ENCODE results near the gene HELT. TPM values are rescaled to one million over a fixed set of nuclear protein-coding genes. Genes with fewer than 3 reads are reported as not detected.

The HELT gene
- total and polyA plus RNA-seq, 8 donors = 0.64 TPM; not detected in 7

GRCh38 chr4:184977747-184978146 lies 40.5 kb upstream of the HELT start:
- no peak overlapping the region for H3K27ac ChIP-seq
- H3K9me3 ChIP-seq = no peaks in the 10 kb centered on the region
- H3K27me3 ChIP-seq = peaks cover 0 to 7% of the 10 kb centered on the region in 2 donors
- peak; percentile 63 for ATAC-seq
- intact Hi-C loops (cut with DNase I) = no loop called here
- no peak overlapping the region for H3K4me3 ChIP-seq
- TF ChIP-seq CTCF (IDR thresholded peaks at IDR 0.05) = no peak
- H3K4me1 ChIP-seq = no peaks in the 10 kb centered on the region
- no peaks in the 10 kb centered on the region for H3K36me3 ChIP-seq
- no peak for DNase-seq

- ATAC-seq = peak; percentile 92
- Histone ChIP-seq H3K27me3 (peaks cover 0 to 7% of the 10 kb centered on the region in 2 donors), H3K4me1 (peaks cover 0 to 1% of the 10 kb centered on the region in 2 donors), H3K4me3 (no peak overlapping the region), H3K36me3 (no peaks in the 10 kb centered on the region), H3K9me3 (no peaks in the 10 kb centered on the region), H3K27ac (no peak overlapping the region)
- TF ChIP-seq CTCF (IDR thresholded peaks at IDR 0.05) = no peak
- peak in 1 of 4 donors; percentile 67 for DNase-seq
- intact Hi-C loops (cut with DNase I) = no loop called here
These were observed 40.1 kb upstream of the HELT start for GRCh38 chr4:184978211-184978610.

- ATAC-seq (no peak), DNase-seq (no peak)
- Histone ChIP-seq H3K4me3 (no peak overlapping the region), H3K9me3 (no peaks in the 10 kb centered on the region), H3K27me3 (peaks cover 0 to 7% of the 10 kb centered on the region in 2 donors), H3K27ac (no peak overlapping the region), H3K36me3 (no peaks in the 10 kb centered on the region), H3K4me1 (peaks cover 0 to 10% of the 10 kb centered on the region in 2 donors)
- intact Hi-C loops (cut with DNase I) = loop anchor here in 1 of 2 donors (10.0 kb wide), 1 partner anchor 225 kb away; no protein-coding TSS in a partner anchor
- no peak for TF ChIP-seq CTCF (IDR thresholded peaks at IDR 0.05)
These were observed 38.7 kb upstream of the HELT start for GRCh38 chr4:184979461-184980124.

GRCh38 chr4:184980261-184980660 lies 38.0 kb upstream of the HELT start:
- Histone ChIP-seq H3K4me3 (no peak overlapping the region), H3K27ac (no peak overlapping the region), H3K27me3 (peaks cover 0 to 7% of the 10 kb centered on the region in 2 donors), H3K9me3 (no peaks in the 10 kb centered on the region), H3K4me1 (peaks cover 0 to 10% of the 10 kb centered on the region in 2 donors), H3K36me3 (no peaks in the 10 kb centered on the region)
- ATAC-seq = no peak
- no peak for DNase-seq
- TF ChIP-seq CTCF (IDR thresholded peaks at IDR 0.05) = no peak
- intact Hi-C loops (cut with DNase I) = loop anchor here in 1 of 2 donors (10.0 kb wide), 1 partner anchor 225 kb away; no protein-coding TSS in a partner anchor

GRCh38 chr4:184983672-184984356 lies 34.5 kb upstream of the HELT start:
- Histone ChIP-seq H3K9me3 (no peaks in the 10 kb centered on the region), H3K27me3 (peaks cover 0 to 7% of the 10 kb centered on the region in 2 donors), H3K4me3 (no peak overlapping the region), H3K36me3 (no peaks in the 10 kb centered on the region), H3K27ac (no peak overlapping the region), H3K4me1 (peaks cover 0 to 10% of the 10 kb centered on the region in 2 donors)
- ATAC-seq = peak; percentile 82
- intact Hi-C loops (cut with DNase I) = loop anchor here in 1 of 2 donors (10.0 kb wide), 1 partner anchor 229 kb away; no protein-coding TSS in a partner anchor
- TF ChIP-seq CTCF (IDR thresholded peaks at IDR 0.05) = peak; percentile 7 to 30
- peak in 3 of 4 donors; percentile 24 to 85 (median 51) for DNase-seq

Data from left lung (tissue), 10 donors.